HG03095 (cell line): ENCODE measurements around the gene BMI1.
A peak's percentile ranks its signal among the peaks of the same experiment; 100 is the strongest.

Experiments
- ATAC-seq: cut with Tn5 transposase; IDR thresholded peaks from one replicate; pipeline ENCODE4 v1.9.1; 2021; ENCODE audit warnings: moderate library complexity; ENCODE audit not compliant: unreplicated experiment

The BMI1 gene

GRCh38 chr10:22319547-22319979 is 1.3 kb upstream of the BMI1 start:
- no peak for ATAC-seq

GRCh38 chr10:22319980-22320558 is 830 bp upstream of the BMI1 start:
- ATAC-seq = no peak

GRCh38 chr10:22321156-22321923 is 441 bp downstream of the BMI1 start:
- ATAC-seq = peak; percentile 25

GRCh38 chr10:22321924-22322640 is 1.2 kb downstream of the BMI1 start:
- ATAC-seq = no peak

- no peak for ATAC-seq
These were observed 1.8 kb downstream of the BMI1 start for GRCh38 chr10:22322641-22323160.

- no peak for ATAC-seq
These were observed 2.8 kb downstream of the BMI1 start for GRCh38 chr10:22323538-22324305.

- ATAC-seq = no peak
These were observed 3.5 kb downstream of the BMI1 start for GRCh38 chr10:22324413-22324812.

GRCh38 chr10:22324893-22325271 is 4.0 kb downstream of the BMI1 start:
- no peak for ATAC-seq

- ATAC-seq = peak; percentile 39
These were observed 4.6 kb downstream of the BMI1 start for GRCh38 chr10:22325272-22326144.

GRCh38 chr10:22326145-22326702 is 5.3 kb downstream of the BMI1 start:
- no peak for ATAC-seq

GRCh38 chr10:22329150-22329549 is 8.3 kb downstream of the BMI1 start:
- no peak for ATAC-seq

- ATAC-seq = no peak
These were observed 11.3 kb downstream of the BMI1 start for GRCh38 chr10:22332116-22332692.

GRCh38 chr10:22333167-22333974 is 12.5 kb downstream of the BMI1 start:
- no peak for ATAC-seq

GRCh38 chr10:22333975-22334282 is 13.0 kb downstream of the BMI1 start:
- ATAC-seq = no peak

GRCh38 chr10:22334414-22335172 is 13.7 kb downstream of the BMI1 start:
- no peak for ATAC-seq

- ATAC-seq = peak; percentile 33
These were observed 14.5 kb downstream of the BMI1 start for GRCh38 chr10:22335173-22335933.

GRCh38 chr10:22338185-22338900 is 17.4 kb downstream of the BMI1 start:
- no peak for ATAC-seq
